ENCODE data around the gene ZNF519. TPM values are rescaled to one million over a fixed set of nuclear protein-coding genes. Genes with fewer than 3 reads are reported as not detected.
A peak's percentile ranks its signal among the peaks of the same experiment; 100 is the strongest.

The ZNF519 gene
- polyA plus RNA-seq, 1 experiment: 2.9 TPM

DNA sequence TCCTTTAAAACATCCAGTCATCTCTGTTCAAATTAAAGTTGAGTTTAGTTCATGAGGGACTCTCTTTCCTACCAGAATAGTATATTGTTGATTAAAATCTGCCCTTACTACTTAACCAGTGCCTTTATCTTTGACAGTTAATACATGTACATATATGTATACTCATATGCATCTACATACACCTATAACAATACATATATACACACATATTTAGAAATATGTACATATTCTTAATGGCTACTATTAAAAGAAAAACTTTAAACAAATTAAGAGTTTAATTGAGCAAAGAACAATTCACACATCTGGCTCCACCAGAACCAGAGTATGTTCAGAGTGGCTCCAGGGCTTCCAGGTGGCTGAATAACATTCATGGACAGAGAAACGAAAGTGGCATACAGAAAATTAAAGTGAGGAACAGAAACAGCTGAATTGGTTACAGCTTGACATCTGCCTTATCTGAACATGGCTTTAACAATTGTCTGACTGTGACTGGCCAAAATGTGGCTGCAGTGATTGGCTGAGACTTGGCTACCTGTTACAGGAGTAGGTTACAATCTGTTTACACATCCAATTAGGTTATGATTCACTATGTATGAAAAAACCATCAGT is 38.8 kb downstream of the ZNF519 start:
- Histone ChIP-seq H3K4me3 (ENCODE audit: low read depth, low read length) (no peak overlapping the region), H3K27me3 (ENCODE audit: control insufficient read depth, insufficient read depth, low read length) (no peaks in the 10 kb centered on the region), H3K36me3 (ENCODE audit: control insufficient read depth, insufficient read depth, low read length) (no peaks in the 10 kb centered on the region)
- TF ChIP-seq CTCF (IDR thresholded peaks at IDR 0.05; ENCODE audit: insufficient read depth, low read depth, low read length): no peak
- DNase-seq (ENCODE audit: low read depth): no peak
- ChIA-PET POLR2A (no interaction called here), CTCF (no interaction called here)

DNA sequence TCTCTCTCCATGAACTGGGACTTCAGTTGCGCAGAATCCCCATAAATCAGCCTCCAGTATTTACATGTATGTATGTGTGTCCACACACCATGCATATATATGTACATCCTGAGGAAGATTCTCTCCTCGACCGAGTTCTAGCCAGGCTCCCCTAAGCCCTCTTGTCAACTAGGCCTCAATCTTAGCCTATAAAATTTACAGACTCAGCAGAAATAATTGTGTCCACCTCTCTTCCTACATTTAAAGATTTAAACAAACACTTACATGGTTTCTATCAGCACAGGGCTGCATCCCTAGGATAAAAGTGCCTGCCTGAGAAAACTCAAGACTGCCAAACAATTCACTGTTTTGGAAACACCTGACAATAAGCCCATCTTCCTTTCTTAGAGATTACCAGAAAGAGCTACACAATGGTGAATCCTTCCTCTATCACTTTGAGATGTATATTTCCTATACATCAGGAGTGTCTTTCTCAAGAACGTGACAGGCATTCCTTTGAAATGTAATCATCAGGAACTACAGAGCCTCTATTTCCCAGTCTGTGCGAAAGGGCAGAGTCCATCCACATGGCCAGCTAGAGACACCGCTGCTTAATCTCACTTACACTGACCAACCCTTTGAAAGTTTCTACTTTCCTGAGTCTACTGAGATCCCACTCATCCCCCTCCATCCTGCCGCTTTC is 39.5 kb downstream of the ZNF519 start:
- POLR2A ChIA-PET: no interaction called here
- CTCF ChIA-PET: no interaction called here
- no peak for DNase-seq (ENCODE audit: low read depth)
- H3K4me3 ChIP-seq (ENCODE audit: low read depth, low read length): no peak overlapping the region
- no peaks in the 10 kb centered on the region for H3K27me3 ChIP-seq (ENCODE audit: control insufficient read depth, insufficient read depth, low read length)
- no peak for TF ChIP-seq CTCF (IDR thresholded peaks at IDR 0.05; ENCODE audit: insufficient read depth, low read depth, low read length)
- no peaks in the 10 kb centered on the region for H3K36me3 ChIP-seq (ENCODE audit: control insufficient read depth, insufficient read depth, low read length)

GRCh38 chr18:14089781-14090180 is 42.5 kb downstream of the ZNF519 start:
- ChIA-PET POLR2A (no interaction called here), CTCF (no interaction called here)
- Histone ChIP-seq H3K36me3 (ENCODE audit: control insufficient read depth, insufficient read depth, low read length) (no peaks in the 10 kb centered on the region), H3K4me3 (ENCODE audit: low read depth, low read length) (no peak overlapping the region), H3K27me3 (ENCODE audit: control insufficient read depth, insufficient read depth, low read length) (no peaks in the 10 kb centered on the region)
- no peak for TF ChIP-seq CTCF (IDR thresholded peaks at IDR 0.05; ENCODE audit: insufficient read depth, low read depth, low read length)
- no peak for DNase-seq (ENCODE audit: low read depth)

DNA sequence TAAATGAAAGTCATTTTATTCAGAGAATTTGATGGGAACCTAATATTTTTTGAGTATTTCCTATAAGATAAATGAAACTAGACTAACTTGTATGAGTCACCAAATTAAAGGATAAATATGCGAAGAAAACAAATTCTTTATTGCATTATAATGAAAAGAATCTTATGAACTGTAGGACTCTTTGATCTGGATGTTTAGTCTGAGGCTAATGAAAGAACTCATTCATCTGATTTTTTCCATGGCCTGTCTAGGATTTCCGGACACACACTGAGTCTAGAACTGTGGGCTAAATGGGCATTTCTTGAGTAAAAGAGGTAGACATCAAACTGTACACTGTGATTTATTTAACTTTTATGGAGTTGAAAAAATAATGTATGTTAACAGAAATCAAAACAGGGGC is 43.0 kb downstream of the ZNF519 start:
- H3K4me3 ChIP-seq (ENCODE audit: low read depth, low read length): no peak overlapping the region
- POLR2A ChIA-PET: no interaction called here
- H3K36me3 ChIP-seq (ENCODE audit: control insufficient read depth, insufficient read depth, low read length): no peaks in the 10 kb centered on the region
- TF ChIP-seq CTCF (IDR thresholded peaks at IDR 0.05; ENCODE audit: insufficient read depth, low read depth, low read length): no peak
- H3K27me3 ChIP-seq (ENCODE audit: control insufficient read depth, insufficient read depth, low read length): no peaks in the 10 kb centered on the region
- DNase-seq (ENCODE audit: low read depth): no peak
- CTCF ChIA-PET: no interaction called here

- POLR2A ChIA-PET: no interaction called here
Observed at GRCh38 chr18:14086458-14087231, 45.6 kb downstream of the ZNF519 start.

More at GRCh38 chr18:14086458-14087231, 45.6 kb downstream of the ZNF519 start:
- Histone ChIP-seq H3K27me3 (ENCODE audit: control insufficient read depth, insufficient read depth, low read length) (no peaks in the 10 kb centered on the region), H3K36me3 (ENCODE audit: control insufficient read depth, insufficient read depth, low read length) (no peaks in the 10 kb centered on the region; the same call in 1 of the 2 replicates), H3K4me3 (ENCODE audit: low read depth, low read length) (no peak overlapping the region)
- CTCF ChIA-PET: interaction anchor here (0.5 to 2.3 kb wide), 7 partner anchors 9 to 279 kb away, joined by 3 to 24 read pairs (median 5); partner anchors contain the start of gene MC5R
- peak; percentile 62 for TF ChIP-seq CTCF (IDR thresholded peaks at IDR 0.05; ENCODE audit: insufficient read depth, low read depth, low read length)
- DNase-seq (ENCODE audit: low read depth): no peak
